Measurements from ENCODE around the gene MAPT. TPM values are rescaled to one million over a fixed set of nuclear protein-coding genes. Genes with fewer than 3 reads are reported as not detected.

MAPT gene
- total RNA-seq, 1 experiment from 2014 or later, result 8.3 TPM

- no TSS peak for BruUV-seq (replicated peaks)
- ChIA-PET POLR2A (ENCODE audit: low non-redundant PET) (no interaction called here), CTCF (no interaction called here)
- H3K36me3 ChIP-seq (ENCODE audit: insufficient read depth, low read length, poor library complexity, severe bottlenecking), result no peaks in the 10 kb centered on the region
- no peak overlapping the region for H3K27ac ChIP-seq (ENCODE audit: low read depth, low read length, poor library complexity, severe bottlenecking)
- no peaks in the 10 kb centered on the region for H3K27me3 ChIP-seq (replicated peaks; ENCODE audit: insufficient read depth, low read depth, low read length, poor library complexity)
- no peak overlapping the region for H3K4me3 ChIP-seq (ENCODE audit: low read depth, low read length, poor library complexity, severe bottlenecking)
- no peaks in the 10 kb centered on the region for H3K4me1 ChIP-seq (ENCODE audit: insufficient read depth, low read length, poor library complexity, severe bottlenecking)
- no peak for DNase-seq (ENCODE audit: low spot score)
- intact Hi-C loops (cut with micrococcal nuclease; ENCODE audit: unreplicated experiment), result no loop called here
- TF ChIP-seq EZH2 (IDR thresholded peaks at IDR 0.05; ENCODE audit: borderline replicate concordance, low read depth, low read length, poor library complexity, severe bottlenecking) (no peak), CTCF (conservative IDR thresholded peaks at IDR 0.05; ENCODE audit: low read depth, low read length) (no peak)
- H3K9me3 ChIP-seq (ENCODE audit: low read depth, low read length, poor library complexity, severe bottlenecking), result no peaks in the 10 kb centered on the region
Observed at GRCh38 chr17:45967378-45967777, 73.0 kb downstream of the MAPT start.

DNA sequence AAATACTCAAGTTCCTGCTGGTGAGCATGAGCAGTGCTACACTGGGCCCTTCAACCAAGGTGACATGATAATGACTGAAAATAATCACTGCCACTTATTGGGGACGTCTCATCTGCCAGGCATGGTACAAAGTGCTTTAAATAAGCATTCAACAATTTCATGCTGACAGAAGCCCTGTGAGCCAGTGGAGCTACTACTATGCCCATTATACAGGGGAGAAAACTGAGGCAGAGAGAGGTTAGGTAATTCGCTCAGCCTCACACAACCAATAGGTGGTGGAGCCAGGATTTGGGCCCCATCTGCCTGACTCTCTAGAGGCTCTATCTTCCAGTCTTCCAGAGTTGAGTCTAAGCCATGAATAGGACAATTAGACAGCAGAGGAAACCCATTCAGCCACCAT lies 74.4 kb downstream of the MAPT start:
- TF ChIP-seq CTCF (conservative IDR thresholded peaks at IDR 0.05; ENCODE audit: low read depth, low read length) (no peak), EZH2 (IDR thresholded peaks at IDR 0.05; ENCODE audit: borderline replicate concordance, low read depth, low read length, poor library complexity, severe bottlenecking) (no peak)
- H3K27ac ChIP-seq (ENCODE audit: low read depth, low read length, poor library complexity, severe bottlenecking), result no peak overlapping the region
- H3K4me1 ChIP-seq (ENCODE audit: insufficient read depth, low read length, poor library complexity, severe bottlenecking), result no peaks in the 10 kb centered on the region
- H3K27me3 ChIP-seq (replicated peaks; ENCODE audit: insufficient read depth, low read depth, low read length, poor library complexity), result no peaks in the 10 kb centered on the region
- no peaks in the 10 kb centered on the region for H3K9me3 ChIP-seq (ENCODE audit: low read depth, low read length, poor library complexity, severe bottlenecking)
- no peak overlapping the region for H3K4me3 ChIP-seq (ENCODE audit: low read depth, low read length, poor library complexity, severe bottlenecking)
- BruUV-seq (replicated peaks), result no TSS peak
- ChIA-PET CTCF (no interaction called here), POLR2A (ENCODE audit: low non-redundant PET) (no interaction called here)
- H3K36me3 ChIP-seq (ENCODE audit: insufficient read depth, low read length, poor library complexity, severe bottlenecking), result no peaks in the 10 kb centered on the region
- no peak for DNase-seq (ENCODE audit: low spot score)
- intact Hi-C loops (cut with micrococcal nuclease; ENCODE audit: unreplicated experiment), result no loop called here

DNA sequence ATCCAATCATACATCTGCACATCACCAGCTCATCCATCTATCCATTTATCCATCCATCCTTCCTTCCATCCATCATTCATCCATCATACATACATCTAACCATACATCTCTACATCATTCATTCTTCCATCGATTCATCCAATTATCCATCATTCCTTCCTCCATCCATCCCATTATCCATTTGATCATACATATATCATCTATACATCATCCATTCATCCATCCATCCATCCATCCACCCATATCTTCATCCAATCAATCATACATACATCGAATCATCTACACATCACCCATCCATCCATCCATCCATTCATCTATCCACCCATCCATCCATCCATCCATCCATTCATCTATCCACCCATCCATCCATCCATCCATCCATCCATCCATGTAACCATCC lies 75.4 kb downstream of the MAPT start:
- POLR2A ChIA-PET (ENCODE audit: low non-redundant PET), result interaction anchor here (0.6 kb wide), 1 partner anchor 1485 kb away, joined by 3 read pairs; no protein-coding TSS in a partner anchor
- H3K4me3 ChIP-seq (ENCODE audit: low read depth, low read length, poor library complexity, severe bottlenecking), result no peak overlapping the region
- CTCF ChIA-PET, result no interaction called here
- no peak for DNase-seq (ENCODE audit: low spot score)
- H3K36me3 ChIP-seq (ENCODE audit: insufficient read depth, low read length, poor library complexity, severe bottlenecking), result no peaks in the 10 kb centered on the region
- no peaks in the 10 kb centered on the region for H3K4me1 ChIP-seq (ENCODE audit: insufficient read depth, low read length, poor library complexity, severe bottlenecking)
- TF ChIP-seq EZH2 (IDR thresholded peaks at IDR 0.05; ENCODE audit: borderline replicate concordance, low read depth, low read length, poor library complexity, severe bottlenecking) (no peak), CTCF (conservative IDR thresholded peaks at IDR 0.05; ENCODE audit: low read depth, low read length) (no peak)
- no peaks in the 10 kb centered on the region for H3K9me3 ChIP-seq (ENCODE audit: low read depth, low read length, poor library complexity, severe bottlenecking)
- H3K27me3 ChIP-seq (replicated peaks; ENCODE audit: insufficient read depth, low read depth, low read length, poor library complexity), result no peaks in the 10 kb centered on the region
- no peak overlapping the region for H3K27ac ChIP-seq (ENCODE audit: low read depth, low read length, poor library complexity, severe bottlenecking)
- no TSS peak for BruUV-seq (replicated peaks)
- intact Hi-C loops (cut with micrococcal nuclease; ENCODE audit: unreplicated experiment), result no loop called here

Measured in A673 (cell line).